Activated T-cell treated with anti-CD3 and anti-CD28 coated beads, Interleukin-2, amount 50 U/mL, for 48 hours (primary cell): ENCODE results near the gene PRR20G.
A peak's percentile ranks its signal among the peaks of the same experiment; 100 is the strongest.
"Not testable (repeated sequence)": the region's sequence is repeated elsewhere in the genome, so short reads cannot be mapped to it uniquely, and the experiment has no call there.

Source experiments
- DNase-seq, 2 experiments: peaks; one replicate each; pipeline ENCODE4 v3.0.0-alpha.2; 2020

PRR20G gene

DNA sequence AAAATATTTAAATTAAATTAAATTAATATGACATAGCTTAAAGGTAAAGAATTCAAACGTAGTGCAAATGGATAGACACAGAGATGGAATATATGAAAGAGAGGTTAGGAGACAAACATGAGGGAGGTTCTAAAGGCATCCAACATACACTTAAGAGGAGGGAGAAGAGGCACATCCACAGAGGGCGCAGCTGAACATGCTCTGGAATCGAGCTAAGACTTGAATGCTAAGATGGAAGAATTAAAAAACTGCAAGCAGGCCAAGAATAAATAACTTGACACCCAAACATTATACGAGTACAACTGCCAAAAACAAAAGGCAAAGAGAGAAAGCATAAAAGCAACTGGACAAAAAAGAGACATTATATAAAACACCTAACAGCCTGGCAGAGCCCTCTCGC is 9.1 kb upstream of the PRR20G start:
- DNase-seq, result no peak

DNA sequence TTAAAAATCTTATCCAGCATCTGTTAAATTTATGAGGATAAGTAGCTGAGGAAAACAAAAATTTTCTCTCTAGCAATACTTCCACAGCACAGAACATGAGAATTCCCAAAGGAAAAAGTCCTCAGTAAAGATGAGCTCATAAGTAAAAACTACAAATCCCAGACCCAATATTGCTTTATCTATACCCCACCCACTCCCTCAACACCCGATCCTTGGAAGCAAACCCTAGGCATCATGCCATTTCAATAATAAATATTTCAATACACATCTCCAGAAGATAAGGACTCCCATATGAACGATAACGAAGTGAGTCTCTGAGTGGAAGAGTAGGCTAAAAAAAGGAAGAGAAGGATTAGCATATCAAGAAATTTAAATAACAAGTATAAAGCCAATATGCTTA is 8.3 kb upstream of the PRR20G start:
- DNase-seq, result no peak

- not testable (repeated sequence) for DNase-seq
These were observed 5.8 kb upstream of the PRR20G start for GRCh38 chr3:127293650-127294049.

- DNase-seq, result no peak
These were observed 3.8 kb upstream of the PRR20G start for GRCh38 chr3:127291611-127292010.

DNA sequence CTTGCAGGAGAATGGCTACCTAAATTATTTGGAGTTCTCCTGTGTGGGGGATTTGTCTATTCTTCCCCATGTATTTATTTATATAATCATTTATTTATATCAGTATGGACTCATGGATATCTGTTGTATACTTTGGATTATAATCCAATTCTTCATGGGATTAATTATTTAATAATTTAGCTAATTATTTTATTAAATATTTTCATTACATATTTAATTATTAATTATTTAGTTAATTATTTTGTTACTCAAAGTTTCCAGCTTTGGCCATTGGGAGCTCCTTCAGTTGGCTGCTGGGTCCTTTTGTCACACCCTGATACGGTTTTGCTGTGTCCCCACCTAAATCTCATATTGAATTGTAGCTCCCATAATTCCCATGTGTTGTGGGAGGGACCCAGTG is 3.3 kb upstream of the PRR20G start:
- DNase-seq, result no peak

DNA sequence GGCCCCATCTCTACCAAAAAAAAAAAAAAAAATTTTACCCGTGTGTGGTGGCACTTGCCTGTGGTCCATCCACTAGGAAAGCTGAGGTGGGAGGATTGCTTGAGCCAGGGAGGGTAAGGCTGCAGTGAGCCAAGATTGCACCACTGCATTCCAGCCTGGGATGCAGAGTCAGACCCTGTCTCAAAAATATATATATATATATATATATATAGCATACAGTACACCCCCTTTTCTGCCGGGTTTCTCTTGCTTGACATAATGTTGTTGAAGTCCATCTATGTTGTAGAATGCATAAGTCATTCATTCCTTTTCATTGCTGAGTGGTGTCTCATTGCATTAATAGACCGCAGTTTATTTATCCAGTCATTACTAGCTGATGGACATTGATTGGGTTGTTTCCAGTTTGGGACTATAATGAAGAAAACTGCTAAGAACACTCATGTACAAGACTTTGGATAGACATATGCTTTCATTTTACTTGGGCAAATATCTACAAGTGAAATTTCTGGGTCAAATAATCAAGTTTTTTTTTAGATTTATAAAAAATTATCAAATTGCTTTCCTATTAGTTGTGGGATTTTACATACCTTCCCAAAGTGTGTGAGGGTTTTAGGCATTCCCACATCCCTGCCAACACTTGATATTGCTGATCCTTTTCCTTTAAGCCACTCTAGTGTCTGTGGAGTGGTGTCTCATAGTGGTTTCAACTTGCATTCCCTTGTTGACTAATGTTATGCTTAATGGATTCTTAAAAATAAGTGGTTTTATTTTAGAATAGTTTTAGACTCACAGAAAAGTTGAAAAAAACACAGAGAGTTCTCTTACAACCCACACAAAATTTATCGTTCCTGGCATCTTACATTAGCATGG is 2.1 kb upstream of the PRR20G start:
- DNase-seq, result no peak

DNA sequence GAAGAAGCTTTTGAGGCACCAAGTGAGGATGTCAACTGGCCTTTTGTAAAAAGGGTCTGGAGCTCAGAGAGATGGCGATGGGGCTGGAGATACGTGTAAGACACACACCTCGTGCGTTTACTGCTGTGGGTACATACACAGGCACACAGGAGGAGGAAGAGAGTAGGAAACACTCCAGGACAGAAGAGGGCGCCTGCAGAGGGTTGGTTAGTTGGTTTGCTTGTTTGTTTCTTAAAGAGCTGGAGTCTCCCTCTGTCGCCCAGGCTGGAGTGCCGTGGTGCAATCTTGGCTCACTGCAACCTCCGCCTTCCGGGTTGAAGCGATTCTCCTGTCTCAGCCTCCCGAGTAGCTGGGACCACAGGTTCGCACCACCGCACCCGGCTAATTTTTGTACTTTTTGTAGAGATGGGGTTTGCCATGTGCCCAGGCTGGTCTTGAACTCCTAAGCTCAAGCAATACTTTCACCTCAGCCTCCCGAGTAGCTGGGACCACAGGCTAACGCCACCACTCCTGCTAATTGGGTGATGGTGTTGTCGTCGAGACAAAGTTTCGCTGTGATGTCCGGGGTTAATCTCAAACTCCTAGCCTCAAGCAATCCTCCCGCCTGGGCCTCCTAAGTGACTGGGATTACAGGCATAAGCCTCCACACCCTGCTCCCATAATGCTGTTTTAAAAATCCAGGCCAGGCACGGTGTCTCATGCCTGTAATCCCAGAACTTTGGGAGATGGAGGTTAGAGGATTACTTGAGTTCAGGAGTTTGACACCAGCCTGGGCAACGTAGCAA is 1.3 kb upstream of the PRR20G start:
- peak; percentile 24 to 25 for DNase-seq

GRCh38 chr3:127288343-127288742 is 497 bp upstream of the PRR20G start:
- no peak for DNase-seq

DNA sequence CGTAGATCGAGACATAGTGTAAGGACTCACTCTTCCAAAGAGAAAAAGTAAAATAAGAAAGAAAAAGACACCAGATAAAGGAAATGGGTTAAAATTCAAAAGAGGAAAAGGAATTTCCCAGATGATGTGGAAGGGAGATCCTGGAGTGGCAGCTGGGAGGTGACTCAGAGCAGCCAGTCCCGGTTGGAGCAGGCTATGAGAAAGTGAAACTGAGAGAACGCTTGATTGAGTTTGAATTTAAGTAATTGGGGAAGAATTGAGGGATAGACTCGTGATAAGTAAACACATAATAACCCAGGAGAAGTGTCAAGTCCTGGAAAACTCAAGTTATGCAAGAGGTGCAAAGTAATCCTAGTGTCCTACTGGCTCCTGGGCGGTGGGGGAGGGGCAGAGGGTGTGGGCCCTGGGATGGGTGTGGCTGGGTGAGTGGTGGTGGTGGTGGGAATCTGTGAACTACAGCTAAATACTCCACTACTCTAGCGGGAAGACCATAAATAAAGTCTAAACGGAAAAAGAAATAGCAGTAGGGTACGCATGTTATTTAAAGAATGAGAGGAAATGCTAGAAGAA is 1.2 kb downstream of the PRR20G start:
- no peak for DNase-seq

DNA sequence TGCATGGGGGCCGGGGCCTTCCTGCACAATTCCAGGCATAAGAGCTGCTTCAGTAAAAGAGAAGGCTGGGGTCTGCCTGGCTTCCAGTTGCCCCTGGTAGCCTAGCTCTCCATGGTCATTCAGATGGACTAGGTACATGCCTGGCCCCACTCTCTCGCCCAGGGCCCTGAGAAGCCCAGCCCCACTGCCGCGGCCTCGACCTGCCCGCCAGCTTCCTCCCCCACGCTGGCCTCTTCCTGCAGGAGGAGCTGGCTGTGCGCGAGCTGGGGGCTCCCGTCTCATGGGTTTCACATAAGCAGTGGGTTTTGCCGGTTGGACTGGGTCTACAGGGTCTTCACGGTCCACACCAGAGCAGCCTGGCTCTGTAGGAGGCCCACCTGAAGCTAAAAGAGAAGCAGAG is 3.6 kb downstream of the PRR20G start:
- no peak for DNase-seq

- no peak for DNase-seq
These were observed 10.3 kb downstream of the PRR20G start for GRCh38 chr3:127277561-127277960.

DNA sequence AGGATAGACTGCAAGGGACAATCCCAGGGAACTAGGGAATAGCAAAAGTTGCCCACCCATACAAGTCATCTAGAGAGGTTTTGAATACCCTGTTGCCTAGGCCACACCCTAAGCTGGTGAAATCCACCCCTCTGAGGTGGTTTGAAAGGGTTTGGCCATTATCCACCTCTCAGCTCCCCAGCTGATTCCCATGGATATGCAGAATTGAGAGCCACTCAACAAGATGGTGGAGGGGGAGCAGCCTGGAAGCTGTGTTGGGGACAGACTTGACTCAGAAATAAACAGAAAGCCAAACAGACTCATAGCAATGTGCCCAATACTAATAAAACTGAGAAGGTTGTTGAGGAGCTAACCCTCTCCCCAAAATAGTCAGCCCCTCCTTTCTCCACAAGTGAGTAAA is 10.9 kb downstream of the PRR20G start:
- DNase-seq, result no peak

DNA sequence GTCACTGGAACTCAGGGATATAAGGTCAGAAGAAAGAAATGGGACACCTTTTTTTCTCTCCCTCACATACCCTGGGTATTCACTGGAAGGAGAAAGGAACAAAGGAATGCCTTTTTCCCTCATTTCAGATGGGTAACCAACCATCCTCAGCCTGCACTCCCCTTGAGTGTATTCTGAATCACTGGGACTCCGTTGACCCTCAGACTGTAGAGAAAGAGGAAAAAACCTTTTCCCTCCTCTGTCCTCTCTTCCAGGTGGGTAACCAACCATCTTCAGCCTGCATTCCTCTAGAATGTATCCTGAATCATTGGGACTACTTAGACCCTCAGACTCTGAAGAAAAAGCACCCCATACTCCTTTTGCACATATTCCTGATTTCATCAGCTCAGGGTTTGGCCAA is 11.4 kb downstream of the PRR20G start:
- no peak for DNase-seq

- no peak for DNase-seq
These were observed 12.5 kb downstream of the PRR20G start for GRCh38 chr3:127275287-127275781.

DNA sequence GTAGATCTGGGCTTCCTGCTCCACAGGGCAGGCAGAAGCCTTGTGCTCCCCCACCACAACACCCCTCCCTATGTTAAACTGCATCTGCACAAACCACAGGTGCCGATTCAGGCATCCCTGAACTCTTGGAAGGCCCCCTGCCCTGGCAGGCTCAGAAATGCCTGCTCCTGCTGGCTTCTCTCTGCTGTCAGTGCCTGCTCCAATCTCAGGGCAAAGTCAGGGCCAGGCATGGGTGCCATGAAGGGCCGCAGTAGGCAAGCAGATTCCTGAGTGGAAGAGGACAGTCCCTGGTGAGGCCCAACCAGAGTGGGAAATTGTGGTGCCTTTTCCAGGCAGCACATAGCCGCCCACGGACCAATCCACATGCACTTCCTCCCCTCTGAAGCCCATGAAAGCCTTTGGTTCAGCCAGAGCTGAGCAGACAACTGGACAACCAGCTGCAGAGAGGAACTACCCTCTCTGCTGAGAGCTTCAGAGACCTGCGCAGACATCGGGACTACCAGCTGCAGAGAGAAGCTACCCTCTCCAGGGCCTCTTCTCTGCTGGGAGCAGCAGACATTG is 13.6 kb downstream of the PRR20G start:
- no peak for DNase-seq

- no peak for DNase-seq
These were observed 14.6 kb downstream of the PRR20G start for GRCh38 chr3:127273206-127273605.

GRCh38 chr3:127266186-127266585 is 21.7 kb downstream of the PRR20G start:
- DNase-seq, result no peak

DNA sequence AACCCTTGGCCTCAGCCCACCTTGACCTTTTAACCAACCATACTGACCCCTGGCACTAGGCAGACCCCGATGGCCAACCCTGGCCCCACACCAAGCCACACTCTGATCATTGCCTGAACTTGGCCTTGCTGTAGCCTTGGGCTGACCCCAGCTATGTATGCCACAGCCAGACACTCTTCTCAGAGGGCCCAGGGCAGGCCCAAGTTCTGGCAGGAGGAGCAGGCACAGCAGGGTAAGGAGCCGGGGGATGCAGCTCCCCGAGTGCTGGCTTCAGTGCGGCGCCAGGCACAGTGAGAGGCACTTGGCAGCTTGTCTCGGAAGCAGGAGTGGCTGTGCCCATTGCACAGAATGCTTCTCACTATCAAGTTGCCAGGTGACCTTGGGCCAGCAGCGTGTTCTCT is 22.3 kb downstream of the PRR20G start:
- no peak for DNase-seq

- DNase-seq, result no peak
These were observed 22.9 kb downstream of the PRR20G start for GRCh38 chr3:127264794-127265514.

DNA sequence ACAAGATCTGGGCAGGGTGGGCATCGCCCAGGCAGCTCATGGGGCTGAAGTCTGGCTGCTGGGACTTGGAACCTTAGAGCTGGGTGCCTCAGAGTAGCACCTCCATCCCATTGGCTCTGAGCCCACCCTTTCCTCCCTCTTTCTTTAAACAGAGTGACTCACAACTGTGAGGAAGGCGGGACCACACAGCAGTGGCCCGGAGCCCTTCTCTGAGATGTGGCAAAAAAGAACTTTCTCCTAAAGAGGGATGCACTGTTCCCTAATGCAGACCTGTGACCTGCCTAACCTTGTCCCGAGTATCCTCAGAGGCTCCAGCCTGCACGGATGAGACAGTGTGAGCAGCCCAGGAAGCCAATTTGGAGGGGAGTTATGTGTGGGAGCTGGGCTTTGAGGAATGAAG is 23.6 kb downstream of the PRR20G start:
- DNase-seq, result no peak

DNA sequence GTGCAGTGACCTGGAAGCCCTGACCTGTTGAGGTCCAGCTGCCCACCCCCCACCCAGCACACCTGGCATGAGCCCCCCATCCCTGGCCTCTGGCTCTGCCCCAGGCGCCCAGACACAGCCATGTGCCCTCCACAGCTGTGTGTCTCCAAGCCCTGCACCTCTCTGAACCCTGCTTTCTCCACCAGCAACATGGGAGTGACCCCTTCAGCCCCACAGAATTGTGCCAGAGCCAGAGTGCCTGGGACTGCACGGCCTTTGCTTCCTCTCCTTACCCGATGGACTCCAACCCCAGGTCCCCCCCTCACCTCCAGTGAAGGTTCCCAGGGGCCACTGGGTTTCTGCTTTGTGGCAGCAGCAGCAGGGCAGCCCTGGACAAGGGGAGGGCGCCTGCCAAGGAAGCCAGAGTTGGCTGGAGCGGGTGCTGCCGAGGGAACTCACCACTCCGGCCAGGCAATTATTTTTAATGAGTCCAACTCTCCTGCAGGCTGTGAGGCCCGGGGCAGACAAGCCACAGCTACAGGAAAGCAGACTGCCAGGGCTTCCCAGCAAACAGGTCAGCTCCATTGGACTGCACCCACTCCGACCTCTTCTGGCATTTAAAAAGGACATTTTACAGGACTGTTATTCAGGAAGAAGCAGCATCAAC is 24.1 kb downstream of the PRR20G start:
- DNase-seq, result no peak

GRCh38 chr3:127263037-127263436 is 24.8 kb downstream of the PRR20G start:
- DNase-seq, result no peak
